Common myeloid progenitor, CD34-positive (primary cell): ENCODE measurements around the gene CTNNA2.

Experiments
- CTCF ChIA-PET: fragments of 350-600 bp; sonication (Branson Sonifier 250); formaldehyde crosslinking; loops from one replicate; lab custom pipeline; 2021; ENCODE audit warnings: antibody characterized with exemption; lab: Charles Lee
- POLR2A ChIA-PET: fragments of 350-600 bp; sonication (Branson Sonifier 250); formaldehyde crosslinking; loops from one replicate; lab custom pipeline; 2021; ENCODE audit warnings: antibody characterized with exemption; lab: Charles Lee
- DNase-seq, 3 donors: peaks; one replicate each; pipeline versions ENCODE4 v3.0.0 to v3.0.0-alpha.2; 2013
- H3K27ac ChIP-seq, 2 experiments: 1 replicate in 1 of 2; 2 replicates in 1 of 2; pipeline ENCODE4 v1.7.0; 2013; ENCODE audit warnings: inconsistent platforms in 2 of 2, low read length in 2 of 2, mild to moderate bottlenecking in 2 of 2, low read depth in 1 of 2, moderate library complexity in 1 of 2; ENCODE audit not compliant: severe bottlenecking in 2 of 2, insufficient read depth in 1 of 2, poor library complexity in 1 of 2
- H3K27me3 ChIP-seq, 5 experiments: replicated peaks in 2 of 5; 1 replicate in 3 of 5; 2 replicates in 2 of 5; pipeline versions ENCODE4 v1.6.1 to v1.7.0; 2013; ENCODE audit warnings: low read length in 4 of 5, mild to moderate bottlenecking in 2 of 5, moderate library complexity in 2 of 5, inconsistent platforms in 1 of 5; ENCODE audit not compliant: insufficient read depth in 5 of 5, control insufficient read depth in 4 of 5
- H3K36me3 ChIP-seq, 4 experiments: 1 replicate in 2 of 4; 2 replicates in 2 of 4; pipeline versions ENCODE4 v1.6.1 to v1.7.0; 2013; ENCODE audit warnings: low read length in 3 of 4, control low read depth in 1 of 4, mild to moderate bottlenecking in 1 of 4; ENCODE audit not compliant: control insufficient read depth in 4 of 4, insufficient read depth in 4 of 4
- H3K4me1 ChIP-seq, 4 experiments: 1 replicate in 3 of 4; 2 replicates in 1 of 4; pipeline versions ENCODE4 v1.6.1 to v1.7.1; 2013; ENCODE audit warnings: low read length in 3 of 4, mild to moderate bottlenecking in 3 of 4, control low read depth in 1 of 4, inconsistent platforms in 1 of 4, moderate library complexity in 1 of 4; ENCODE audit not compliant: control insufficient read depth in 4 of 4, insufficient read depth in 4 of 4; ENCODE audit errors: control extremely low read depth in 1 of 4
- H3K4me3 ChIP-seq, 7 experiments: 1 replicate in 4 of 7; 2 replicates in 3 of 7; pipeline versions ENCODE4 v1.5.1 to v1.7.0; 2013; ENCODE audit warnings: mild to moderate bottlenecking in 7 of 7, low read length in 6 of 7, moderate library complexity in 6 of 7, inconsistent platforms in 2 of 7, low read depth in 2 of 7, control low read depth in 1 of 7; ENCODE audit not compliant: insufficient read depth in 4 of 7, control insufficient read depth in 1 of 7; ENCODE audit errors: extremely low read depth in 1 of 7
- H3K9me3 ChIP-seq, 5 experiments: 1 replicate in 4 of 5; 2 replicates in 1 of 5; pipeline versions ENCODE4 v1.6.1 to v1.7.1; 2013; ENCODE audit warnings: low read length in 4 of 5, mild to moderate bottlenecking in 2 of 5, inconsistent platforms in 1 of 5, low read depth in 1 of 5, moderate library complexity in 1 of 5; ENCODE audit not compliant: control insufficient read depth in 4 of 5, insufficient read depth in 2 of 5; ENCODE audit errors: control extremely low read depth in 1 of 5
- WGBS: methylation state at CpG from one replicate; pipeline ENCODE4 v1.1.5; 2013; ENCODE audit not compliant: insufficient coverage; 5-methylcytosine and 5-hydroxymethylcytosine counted together

Gene CTNNA2

DNA sequence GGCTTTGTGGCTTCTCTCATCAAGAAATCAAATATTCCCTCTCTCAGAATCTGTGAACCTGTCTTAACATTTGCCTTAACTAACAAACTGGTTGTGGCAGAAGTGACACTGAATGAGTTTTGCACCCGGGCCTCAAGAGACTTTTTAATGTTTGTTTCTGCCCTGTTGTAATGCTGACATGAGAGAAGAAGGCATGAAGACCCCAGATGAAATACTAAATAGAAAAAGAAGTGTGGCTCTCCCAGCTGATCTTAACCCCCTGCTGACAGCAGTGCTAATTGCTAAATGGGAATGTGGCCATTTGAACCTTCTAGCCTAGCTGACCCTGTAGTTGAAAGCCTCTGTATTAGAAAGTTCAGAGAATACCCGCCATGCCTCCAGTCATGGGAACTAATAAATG lies 261.2 kb downstream of the CTNNA2 start:
- DNase-seq, result no peak
- Histone ChIP-seq H3K27ac (no peak overlapping the region), H3K9me3 (no peaks in the 10 kb centered on the region), H3K36me3 (no peaks in the 10 kb centered on the region), H3K4me3 (no peak overlapping the region), H3K27me3 (no peaks in the 10 kb centered on the region), H3K4me1 (no peaks in the 10 kb centered on the region)
- POLR2A ChIA-PET, result no interaction called here
- 100% methylated on average over 1 of the region's 2 CpGs for WGBS
- CTCF ChIA-PET, result no interaction called here

DNA sequence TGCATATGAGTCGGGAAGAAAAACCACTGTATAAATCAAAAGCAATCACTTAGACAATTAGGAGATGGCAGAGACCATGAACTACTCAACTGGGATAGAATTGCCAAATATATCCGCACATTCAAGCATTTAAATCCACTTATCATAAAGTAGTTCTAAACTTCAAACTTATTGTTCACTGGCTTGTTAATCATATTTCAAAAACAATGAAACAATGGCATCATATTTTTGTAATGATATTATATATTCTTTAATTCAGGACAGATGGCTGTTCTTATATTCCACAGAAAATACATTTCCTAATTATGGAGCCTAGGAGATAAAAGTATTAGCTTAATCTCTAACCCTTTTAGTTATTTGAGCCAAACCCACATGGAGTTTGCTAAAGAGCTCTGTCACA lies 263.6 kb downstream of the CTNNA2 start:
- Histone ChIP-seq H3K9me3 (no peaks in the 10 kb centered on the region), H3K36me3 (no peaks in the 10 kb centered on the region), H3K4me3 (no peak overlapping the region), H3K4me1 (no peaks in the 10 kb centered on the region), H3K27me3 (no peaks in the 10 kb centered on the region), H3K27ac (no peak overlapping the region)
- POLR2A ChIA-PET, result no interaction called here
- DNase-seq, result no peak
- WGBS, result no CpG with 5 or more reads among the region's 2 CpGs
- CTCF ChIA-PET, result interaction anchor here (1.1 kb wide), 1 partner anchor 352 kb away, joined by 3 read pairs; no protein-coding TSS in a partner anchor

GRCh38 chr2:79780781-79781180 lies 267.9 kb downstream of the CTNNA2 start:
- WGBS, result 100% methylated on average over 1 of the region's 1 CpG

GRCh38 chr2:79782576-79783452 lies 270.0 kb downstream of the CTNNA2 start:
- Histone ChIP-seq H3K4me3 (no peak overlapping the region), H3K4me1 (no peaks in the 10 kb centered on the region), H3K9me3 (no peaks in the 10 kb centered on the region), H3K27me3 (no peaks in the 10 kb centered on the region), H3K36me3 (no peaks in the 10 kb centered on the region), H3K27ac (no peak overlapping the region)
- ChIA-PET POLR2A (no interaction called here), CTCF (no interaction called here)
- peak in 1 of 3 donors; percentile 63 for DNase-seq
- WGBS, result 10% methylated on average over 3 of the region's 4 CpGs

More at GRCh38 chr2:79780781-79781180, 267.9 kb downstream of the CTNNA2 start:
- Histone ChIP-seq H3K27me3 (no peaks in the 10 kb centered on the region), H3K9me3 (no peaks in the 10 kb centered on the region), H3K27ac (no peak overlapping the region), H3K36me3 (no peaks in the 10 kb centered on the region), H3K4me3 (no peak overlapping the region), H3K4me1 (no peaks in the 10 kb centered on the region)
- ChIA-PET CTCF (no interaction called here), POLR2A (interaction anchor here (0.6 kb wide), 1 partner anchor 189 kb away, joined by 5 read pairs; no protein-coding TSS in a partner anchor)
- DNase-seq, result no peak

GRCh38 chr2:79788952-79789651 lies 276.3 kb downstream of the CTNNA2 start:
- Histone ChIP-seq H3K36me3 (no peaks in the 10 kb centered on the region), H3K9me3 (peaks cover 0 to 3% (median 0%) of the 10 kb centered on the region in 5 experiments), H3K27ac (no peak overlapping the region), H3K4me1 (no peaks in the 10 kb centered on the region), H3K27me3 (no peaks in the 10 kb centered on the region), H3K4me3 (no peak overlapping the region)
- 97% methylated on average over 7 of the region's 7 CpGs for WGBS
- ChIA-PET CTCF (no interaction called here), POLR2A (no interaction called here)
- no peak for DNase-seq

DNA sequence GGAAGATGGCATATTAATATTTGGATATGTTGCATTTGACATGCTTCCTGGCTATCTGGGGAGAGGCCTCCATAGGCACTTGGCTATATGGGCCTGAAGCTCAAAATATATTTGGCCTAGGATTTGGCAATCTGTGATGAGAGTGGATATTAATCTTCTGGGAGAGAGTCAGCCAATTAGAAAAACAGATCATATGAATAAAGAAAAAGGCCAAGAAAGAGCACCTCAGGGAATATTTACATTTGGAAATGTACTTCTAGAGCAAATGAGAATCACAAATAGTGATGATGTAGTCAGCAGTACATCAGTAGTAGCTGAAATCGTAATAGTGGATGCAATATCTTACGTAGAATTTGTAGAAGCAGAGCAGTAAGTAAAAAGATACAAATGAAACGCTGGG lies 277.0 kb downstream of the CTNNA2 start:
- H3K9me3 ChIP-seq, result peaks cover 0 to 3% (median 0%) of the 10 kb centered on the region in 5 experiments
- no peak for DNase-seq
- ChIA-PET POLR2A (no interaction called here), CTCF (interaction anchor here (0.6 kb wide), 1 partner anchor 210 kb away, joined by 3 read pairs; no protein-coding TSS in a partner anchor)
- H3K4me3 ChIP-seq, result no peak overlapping the region
- no peaks in the 10 kb centered on the region for H3K27me3 ChIP-seq
- 50% methylated on average over 1 of the region's 3 CpGs for WGBS
- H3K36me3 ChIP-seq, result no peaks in the 10 kb centered on the region
- no peaks in the 10 kb centered on the region for H3K4me1 ChIP-seq
- no peak overlapping the region for H3K27ac ChIP-seq

DNA sequence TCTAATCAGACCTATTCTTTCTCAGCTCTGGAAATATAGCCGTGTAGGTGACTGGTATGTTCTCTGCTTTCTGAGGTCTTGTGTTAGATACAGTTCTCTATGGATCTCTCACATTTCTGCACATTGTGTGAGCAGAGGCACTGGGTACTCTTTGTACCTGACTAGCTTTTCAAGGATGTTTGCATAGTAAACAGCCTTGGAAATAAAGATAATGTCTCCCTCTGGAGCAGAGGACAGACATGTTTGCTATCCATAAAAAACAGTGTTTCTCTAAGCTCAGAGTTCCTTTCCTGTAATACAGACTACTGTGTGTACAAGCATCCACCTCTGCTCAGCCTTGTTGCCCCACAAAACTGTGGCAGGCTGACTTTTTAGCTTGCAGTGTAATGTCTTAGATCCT lies 279.2 kb downstream of the CTNNA2 start:
- H3K27me3 ChIP-seq, result no peaks in the 10 kb centered on the region
- H3K4me1 ChIP-seq, result no peaks in the 10 kb centered on the region
- peaks cover 0 to 3% (median 0%) of the 10 kb centered on the region in 5 experiments for H3K9me3 ChIP-seq
- ChIA-PET POLR2A (no interaction called here), CTCF (no interaction called here)
- no peak overlapping the region for H3K27ac ChIP-seq
- H3K36me3 ChIP-seq, result no peaks in the 10 kb centered on the region
- H3K4me3 ChIP-seq, result no peak overlapping the region
- 80% methylated on average over 1 of the region's 1 CpG for WGBS
- no peak for DNase-seq
